Body of pancreas (tissue), 4 donors: ENCODE results near the gene ELK1. TPM values are rescaled to one million over a fixed set of nuclear protein-coding genes. Genes with fewer than 3 reads are reported as not detected.
A peak's percentile ranks its signal among the peaks of the same experiment; 100 is the strongest.

Experiments
- ATAC-seq: fragments of 150-250 bp; one replicate; pipeline ENCODE4 v1.9.1; 2016
- DNase-seq, 4 donors: peaks; one replicate each; pipeline ENCODE4 v3.0.0-alpha.2; 2019
- H3K27ac ChIP-seq, 4 donors: fragments of 200-600 bp; sonication (generic); 1 replicate in 3 of 4; 2 replicates in 1 of 4; pipeline versions ENCODE4 v1.5.1 to v1.6.1; 2016 to 2019; ENCODE audit warnings: mild to moderate bottlenecking in 1 of 4, mixed read lengths in 1 of 4, moderate library complexity in 1 of 4
- H3K27me3 ChIP-seq, 2 donors: fragments of 200-600 bp; sonication (generic); one replicate each; pipeline ENCODE4 v1.6.0; 2016; ENCODE audit warnings: mild to moderate bottlenecking in 1 of 2
- H3K36me3 ChIP-seq, 2 donors: fragments of 200-600 bp; sonication (generic); replicated peaks in 1 of 2; 2 replicates each; pipeline ENCODE4 v1.5.1; 2016; ENCODE audit warnings: low read depth in 2 of 2; ENCODE audit not compliant: insufficient read depth in 1 of 2
- H3K4me1 ChIP-seq: fragments of 200-600 bp; sonication (generic); one replicate; pipeline ENCODE4 v1.6.0; 2016
- H3K4me3 ChIP-seq, 2 donors: fragments of 200-600 bp; sonication (generic); 1 replicate in 1 of 2; 2 replicates in 1 of 2; pipeline ENCODE4 v1.5.1; 2016 to 2019
- H3K9me3 ChIP-seq, 3 donors: fragments of 200-600 bp; sonication (generic); 1 replicate in 2 of 3; 2 replicates in 1 of 3; pipeline ENCODE4 v1.5.1; 2016
- POLR2A ChIP-seq, 3 donors: fragments of 450-650 bp; IDR thresholded peaks; one replicate each; pipeline ENCODE4 v1.6.1; 2016; ENCODE audit warnings: antibody characterized with exemption in 3 of 3, mild to moderate bottlenecking in 2 of 3
- WGBS, 2 donors: methylation state at CpG; one replicate each; pipeline ENCODE4 v1.1.5; 2017; 5-methylcytosine and 5-hydroxymethylcytosine counted together
- intact Hi-C: fragments of 100-400 bp; cut with DNase I; formaldehyde crosslinking; loops from one replicate; pipeline ENCODE4 v1.15.1; 2023
- total RNA-seq, 2 donors: library from RNA; depleted of rRNA; stranded (reverse); fragments of >200 nt; gene quantifications; one replicate each; pipeline ENCODE4 v1.1.0, GENCODE V29; 2016
- TF ChIP-seq, protein P1 (sequence below), 7 experiments: fragments of 450-650 bp in 4 of 7; fragments of 200-600 bp in 3 of 7; sonication (generic) in 3 of 7; IDR thresholded peaks; one replicate each; pipeline ENCODE4 v1.5.1; 2016 to 2019; ENCODE audit warnings: antibody characterized with exemption in 7 of 7

ELK1 gene
- total RNA-seq, 2 donors from 2014 or later: 6.9 to 9.9 TPM

GRCh38 chrX:47664737-47665136, 14.4 kb upstream of the ELK1 start:
- intact Hi-C loops: no loop called here
- H3K4me1 ChIP-seq: no peaks in the 10 kb centered on the region
- no peak for TF ChIP-seq POLR2A (IDR thresholded peaks at IDR 0.05)
- TF ChIP-seq, protein P1, sequence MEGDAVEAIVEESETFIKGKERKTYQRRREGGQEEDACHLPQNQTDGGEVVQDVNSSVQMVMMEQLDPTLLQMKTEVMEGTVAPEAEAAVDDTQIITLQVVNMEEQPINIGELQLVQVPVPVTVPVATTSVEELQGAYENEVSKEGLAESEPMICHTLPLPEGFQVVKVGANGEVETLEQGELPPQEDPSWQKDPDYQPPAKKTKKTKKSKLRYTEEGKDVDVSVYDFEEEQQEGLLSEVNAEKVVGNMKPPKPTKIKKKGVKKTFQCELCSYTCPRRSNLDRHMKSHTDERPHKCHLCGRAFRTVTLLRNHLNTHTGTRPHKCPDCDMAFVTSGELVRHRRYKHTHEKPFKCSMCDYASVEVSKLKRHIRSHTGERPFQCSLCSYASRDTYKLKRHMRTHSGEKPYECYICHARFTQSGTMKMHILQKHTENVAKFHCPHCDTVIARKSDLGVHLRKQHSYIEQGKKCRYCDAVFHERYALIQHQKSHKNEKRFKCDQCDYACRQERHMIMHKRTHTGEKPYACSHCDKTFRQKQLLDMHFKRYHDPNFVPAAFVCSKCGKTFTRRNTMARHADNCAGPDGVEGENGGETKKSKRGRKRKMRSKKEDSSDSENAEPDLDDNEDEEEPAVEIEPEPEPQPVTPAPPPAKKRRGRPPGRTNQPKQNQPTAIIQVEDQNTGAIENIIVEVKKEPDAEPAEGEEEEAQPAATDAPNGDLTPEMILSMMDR (IDR thresholded peaks at IDR 0.05): no peak
- DNase-seq (no peak), ATAC-seq (no peak)
- H3K9me3 ChIP-seq: no peaks in the 10 kb centered on the region
- H3K36me3 ChIP-seq: no peaks in the 10 kb centered on the region
- no peak overlapping the region for H3K27ac ChIP-seq
- H3K4me3 ChIP-seq: no peak overlapping the region
- 82 to 83% methylated on average over 4 to 5 of the region's 5 CpGs for WGBS, 2 donors
- no peaks in the 10 kb centered on the region for H3K27me3 ChIP-seq

DNA sequence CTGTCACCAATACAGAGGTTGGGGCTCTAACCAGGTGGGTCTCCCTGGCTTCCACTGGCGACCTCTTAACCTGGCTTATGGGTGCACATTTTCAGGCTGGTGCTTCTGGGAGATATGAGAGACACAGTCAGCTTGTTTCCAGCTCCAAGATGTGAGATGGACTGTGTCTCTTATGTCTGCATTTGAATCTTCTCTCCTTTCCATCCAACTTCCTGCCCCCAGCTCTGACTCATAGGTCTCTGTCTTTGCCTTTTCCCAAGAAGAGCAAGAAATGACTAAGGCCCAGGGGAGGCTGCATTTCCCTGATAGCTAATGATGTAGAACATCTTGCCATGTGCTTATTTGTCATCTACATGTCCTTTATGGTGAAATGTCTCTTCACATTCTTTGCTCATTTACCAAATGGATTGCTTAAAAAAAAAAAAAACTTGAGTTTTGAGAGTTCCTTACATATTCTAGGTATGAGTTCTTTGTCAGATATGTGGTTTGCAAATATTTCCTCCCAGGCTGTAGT, 11.8 kb upstream of the ELK1 start:
- intact Hi-C loops: no loop called here
- no peaks in the 10 kb centered on the region for H3K27me3 ChIP-seq
- H3K9me3 ChIP-seq: no peaks in the 10 kb centered on the region
- no peak overlapping the region for H3K27ac ChIP-seq
- ATAC-seq (no peak), DNase-seq (peak in 1 of 4 donors; percentile 32)
- TF ChIP-seq POLR2A (IDR thresholded peaks at IDR 0.05): no peak
- TF ChIP-seq, protein P1 (IDR thresholded peaks at IDR 0.05): no peak
- H3K4me3 ChIP-seq: no peak overlapping the region
- 71 to 82% methylated on average over 1 of the region's 1 CpG for WGBS, 2 donors
- H3K36me3 ChIP-seq: no peaks in the 10 kb centered on the region
- no peaks in the 10 kb centered on the region for H3K4me1 ChIP-seq

DNA sequence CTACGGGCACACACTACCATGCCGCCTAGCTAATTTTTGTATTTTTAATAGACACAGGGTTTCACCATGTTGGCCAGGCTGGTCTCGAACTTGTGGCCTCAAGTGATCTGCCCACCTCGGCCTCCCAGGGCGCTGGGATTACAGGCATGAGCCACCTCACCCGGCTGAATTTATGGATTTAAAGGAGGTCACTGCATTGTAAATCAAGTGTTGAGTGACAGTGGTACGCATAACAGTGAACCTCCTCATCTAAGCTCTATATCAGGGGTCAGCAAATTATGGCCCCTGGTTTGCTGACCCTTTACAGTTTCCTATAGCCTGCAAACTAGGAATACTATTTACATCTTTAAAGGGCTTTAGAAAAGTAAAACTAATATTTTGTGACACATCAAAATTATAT, 11.2 kb upstream of the ELK1 start:
- intact Hi-C loops: no loop called here
- H3K27me3 ChIP-seq: no peaks in the 10 kb centered on the region
- no peak overlapping the region for H3K4me3 ChIP-seq
- no peaks in the 10 kb centered on the region for H3K9me3 ChIP-seq
- no peak for TF ChIP-seq POLR2A (IDR thresholded peaks at IDR 0.05)
- no peak overlapping the region for H3K27ac ChIP-seq
- 90 to 95% methylated on average over 5 to 7 of the region's 7 CpGs for WGBS, 2 donors
- H3K4me1 ChIP-seq: no peaks in the 10 kb centered on the region
- DNase-seq (no peak), ATAC-seq (no peak)
- peaks cover 0 to 3% of the 10 kb centered on the region in 2 donors for H3K36me3 ChIP-seq

GRCh38 chrX:47659421-47659726, 9.0 kb upstream of the ELK1 start:
- Histone ChIP-seq H3K9me3 (no peaks in the 10 kb centered on the region), H3K27me3 (no peaks in the 10 kb centered on the region), H3K4me1 (no peaks in the 10 kb centered on the region), H3K27ac (peak overlapping the region; percentile 77 to 99 (median 94)), H3K36me3 (peaks cover 0 to 3% of the 10 kb centered on the region in 2 donors), H3K4me3 (no peak overlapping the region)
- no peak for DNase-seq
- WGBS, 2 donors: 8 to 21% methylated on average over 8 of the region's 8 CpGs
- no peak for ATAC-seq
- TF ChIP-seq, protein P1 (IDR thresholded peaks at IDR 0.05): peak in 1 of 7 experiments; percentile 0
- TF ChIP-seq POLR2A (IDR thresholded peaks at IDR 0.05): no peak
- intact Hi-C loops: no loop called here

DNA sequence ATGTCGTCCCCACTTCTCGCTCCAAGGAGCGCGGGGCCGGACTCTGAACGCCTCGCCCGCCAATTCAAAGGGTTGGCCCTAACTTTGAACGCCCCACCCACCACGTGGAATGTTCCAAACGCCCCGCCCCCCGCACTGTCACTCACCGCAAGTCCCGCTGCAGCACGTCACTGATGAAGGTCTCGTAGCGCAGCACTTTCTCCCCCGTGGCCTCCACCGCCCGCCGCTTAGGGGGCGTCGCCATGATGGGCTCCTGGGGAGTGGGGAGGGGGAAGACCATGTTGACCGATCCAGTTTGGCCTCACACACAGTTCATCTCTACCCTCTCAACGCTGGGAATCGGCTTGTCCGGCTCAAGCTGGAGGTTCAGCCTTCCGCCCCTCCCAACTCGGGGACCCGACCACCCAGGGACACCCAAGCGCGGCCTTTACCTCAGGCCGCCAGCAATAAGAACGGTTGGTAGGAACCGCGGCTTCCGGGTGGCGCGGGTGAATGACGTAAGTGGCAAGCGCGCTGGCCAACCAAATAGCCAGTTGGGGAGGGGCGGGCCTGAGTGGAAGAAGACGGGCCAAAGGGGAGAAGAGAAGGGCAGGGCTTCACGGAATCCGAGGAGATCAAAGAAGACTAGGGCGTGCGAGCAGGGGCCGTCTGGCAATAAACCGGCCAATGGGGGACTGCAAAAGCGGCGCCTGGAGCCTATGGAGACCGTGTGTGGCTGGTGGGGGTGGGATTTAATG, 8.5 kb upstream of the ELK1 start, which contains the start of gene UXT:
UXT (minus strand) TSS at position 497 of the 737 bp plus-strand sequence; CDS start at position 244, 253 bp downstream.
- Histone ChIP-seq H3K9me3 (no peaks in the 10 kb centered on the region), H3K36me3 (peaks cover 0 to 3% of the 10 kb centered on the region in 2 donors), H3K27ac (peak within 1 kb of the TSS; percentile 77 to 99 (median 94)), H3K27me3 (no peaks in the 10 kb centered on the region), H3K4me1 (no peaks in the 10 kb centered on the region), H3K4me3 (peak within 1 kb of the TSS; percentile 35 to 37)
- intact Hi-C loops: no loop called here
- ATAC-seq (peak; percentile 94), DNase-seq (peak; percentile 91 to 95 (median 92))
- peak; percentile 62 to 93 (median 92) for TF ChIP-seq POLR2A (IDR thresholded peaks at IDR 0.05)
- TF ChIP-seq, protein P1 (IDR thresholded peaks at IDR 0.05): peak in 1 of 7 experiments; percentile 5
- WGBS, 2 donors: 1% methylated on average over 9 to 29 of the region's 54 CpGs
